Measurements from ENCODE around the gene WIPI1. TPM values are rescaled to one million over a fixed set of nuclear protein-coding genes. Genes with fewer than 3 reads are reported as not detected.

The WIPI1 gene
- total and polyA plus RNA-seq, 2 of the 13 experiments (the other 11 are each of a cell fraction or from before 2014, with no cell fraction given): 29.4 to 141 TPM

DNA sequence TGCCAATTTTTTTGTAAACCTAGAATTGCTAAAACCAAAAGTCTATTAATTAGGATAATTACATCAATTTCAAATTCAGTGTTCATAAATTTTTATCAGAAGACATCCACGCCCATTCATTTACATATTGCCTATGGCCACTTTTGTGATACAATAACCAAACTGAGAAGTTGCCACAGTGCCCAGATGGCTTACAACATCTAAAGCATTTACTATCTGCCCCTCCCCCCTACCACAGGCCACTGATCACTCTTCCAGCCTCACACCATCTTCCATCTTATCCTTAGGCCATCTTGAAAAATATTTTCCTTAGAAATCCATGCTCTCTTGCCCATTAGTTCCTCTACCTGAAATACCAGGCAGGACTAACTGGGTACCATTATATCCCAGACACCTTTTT is 48.7 kb upstream of the WIPI1 start (continued):
- no peak for TF ChIP-seq MAFK (conservative IDR thresholded peaks at IDR 0.05 in 1 of 2, IDR thresholded peaks at IDR 0.05 in 1 of 2; ENCODE audit: low read length in 2 of 2)
- TF ChIP-seq POLR2AphosphoS2 (IDR thresholded peaks at IDR 0.05; ENCODE audit: low read depth, low read length): no peak
- TF ChIP-seq ZNF33B (CRISPR knock-in tag; IDR thresholded peaks at IDR 0.05): no peak
- TF ChIP-seq ZSCAN25 (CRISPR knock-in tag; IDR thresholded peaks at IDR 0.05): no peak
- TF ChIP-seq ZNF567 (CRISPR knock-in tag; IDR thresholded peaks at IDR 0.05; ENCODE audit: borderline replicate concordance): no peak
- TF ChIP-seq TAF15 (IDR thresholded peaks at IDR 0.05; ENCODE audit: low read depth, low read length, poor library complexity, severe bottlenecking): no peak

DNA sequence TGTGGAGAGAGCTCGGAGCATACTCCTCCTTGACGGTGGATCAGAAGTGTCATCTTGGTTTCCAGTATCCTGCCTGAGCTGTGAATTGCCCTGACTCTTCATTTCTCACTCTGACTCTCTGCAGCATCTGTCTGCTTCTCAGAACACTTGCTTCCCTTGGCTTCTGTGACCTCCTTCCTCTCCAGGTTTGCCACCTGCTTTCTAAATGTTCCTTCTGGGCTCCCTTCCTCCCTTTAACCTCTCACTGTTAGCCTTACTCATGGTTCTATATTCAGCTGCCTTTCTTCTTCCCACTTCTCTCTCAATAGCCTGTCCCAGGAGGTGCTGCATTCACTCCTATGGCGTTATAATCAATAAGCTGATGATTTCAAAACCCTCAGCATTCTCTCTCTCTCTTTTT is 43.8 kb upstream of the WIPI1 start:
- ATAC-seq (no peak), FAIRE-seq (no peak), DNase-seq (ENCODE audit: low spot score) (no peak)
- H3K9me3 ChIP-seq (ENCODE audit: low read length): no peaks in the 10 kb centered on the region
- intact Hi-C loops (cut with micrococcal nuclease; ENCODE audit: unreplicated experiment): no loop called here
- peaks cover 25% of the 10 kb centered on the region for H3K4me1 ChIP-seq (ENCODE audit: insufficient read depth, low read length)
- no peak overlapping the region for H3K4me2 ChIP-seq (ENCODE audit: low read depth, low read length)
- no TSS peak for BruUV-seq (replicated peaks)
- H3K27me3 ChIP-seq (ENCODE audit: control insufficient read depth in 1 of 2, insufficient read depth in 2 of 2, low read length in 2 of 2): no peaks in the 10 kb centered on the region; a peak in 2 of 5 replicates
- no peak overlapping the region for H3K27ac ChIP-seq (ENCODE audit: extremely low read length, insufficient read depth, low read length)
- in situ Hi-C loops (cut with HindIII; ENCODE audit: extremely low pct_ligation_motif_present, low pct_unique_long_range_greater_than_20kb): no loop called here
- 56% methylated on average over 3 of the region's 3 CpGs for whole genome bisulfite sequencing (ENCODE audit: low lambda C conversion rate)
- H3K36me3 ChIP-seq (replicated peaks in 1 of 2; ENCODE audit: control insufficient read depth in 1 of 2, insufficient read depth in 2 of 2, low read length in 2 of 2): no peaks in the 10 kb centered on the region
- TF ChIP-seq ZNF513 (CRISPR knock-in tag; conservative IDR thresholded peaks at IDR 0.05): no peak
- TF ChIP-seq POLR2AphosphoS2 (IDR thresholded peaks at IDR 0.05; ENCODE audit: low read depth, low read length): no peak
- no peak for TF ChIP-seq ZNF121 (CRISPR knock-in tag; IDR thresholded peaks at IDR 0.05)
- TF ChIP-seq, protein P1, sequence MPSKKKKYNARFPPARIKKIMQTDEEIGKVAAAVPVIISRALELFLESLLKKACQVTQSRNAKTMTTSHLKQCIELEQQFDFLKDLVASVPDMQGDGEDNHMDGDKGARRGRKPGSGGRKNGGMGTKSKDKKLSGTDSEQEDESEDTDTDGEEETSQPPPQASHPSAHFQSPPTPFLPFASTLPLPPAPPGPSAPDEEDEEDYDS (CRISPR knock-in tag; IDR thresholded peaks at IDR 0.05): no peak
- TF ChIP-seq FOSL1 (CRISPR knock-in tag; IDR thresholded peaks at IDR 0.05; ENCODE audit: borderline replicate concordance): no peak
- TF ChIP-seq ZBTB42 (CRISPR knock-in tag; IDR thresholded peaks at IDR 0.05): no peak
- TF ChIP-seq PAWR (CRISPR knock-in tag; IDR thresholded peaks at IDR 0.05; ENCODE audit: borderline replicate concordance): no peak
- TF ChIP-seq MTF2 (CRISPR knock-in tag; IDR thresholded peaks at IDR 0.05; ENCODE audit: borderline replicate concordance): no peak
- TF ChIP-seq SOX6 (IDR thresholded peaks at IDR 0.05): no peak
- no peak for TF ChIP-seq SOX6 (CRISPR knock-in tag; IDR thresholded peaks at IDR 0.05)
- no peak for TF ChIP-seq ZSCAN22 (CRISPR knock-in tag; IDR thresholded peaks at IDR 0.05)
- no peak for TF ChIP-seq ZFY (CRISPR knock-in tag; IDR thresholded peaks at IDR 0.05)
- TF ChIP-seq ZSCAN31 (CRISPR knock-in tag; IDR thresholded peaks at IDR 0.05; ENCODE audit: low read depth): no peak
- no peak overlapping the region for H3K9ac ChIP-seq (ENCODE audit: insufficient read depth, low read depth, low read length)
- no peak overlapping the region for H3K4me3 ChIP-seq (replicated peaks in 1 of 3; ENCODE audit: insufficient read depth in 1 of 3, low read depth in 2 of 3, low read length in 3 of 3)
- ChIA-PET CTCF (ENCODE audit: low intra/inter-chr PET ratio, low total read pairs) (no interaction called here), POLR2A (interaction anchor here (1.7 to 2.0 kb wide), 2 partner anchors 10 to 12 kb away, joined by 4 to 6 read pairs; partner anchors contain the start of gene PRKAR1A)
- H2AFZ ChIP-seq (ENCODE audit: low read length): no peak overlapping the region
- no peaks in the 10 kb centered on the region for H4K20me1 ChIP-seq (ENCODE audit: insufficient read depth, low read length)
- no peaks in the 10 kb centered on the region for H3K79me2 ChIP-seq (ENCODE audit: insufficient read depth, low read length)

Measured in HepG2 (cell line).